ENCODE results near the gene BIRC3.
"Not testable (repeated sequence)": the region's sequence is repeated elsewhere in the genome, so short reads cannot be mapped to it uniquely, and the experiment has no call there.

The BIRC3 gene

DNA sequence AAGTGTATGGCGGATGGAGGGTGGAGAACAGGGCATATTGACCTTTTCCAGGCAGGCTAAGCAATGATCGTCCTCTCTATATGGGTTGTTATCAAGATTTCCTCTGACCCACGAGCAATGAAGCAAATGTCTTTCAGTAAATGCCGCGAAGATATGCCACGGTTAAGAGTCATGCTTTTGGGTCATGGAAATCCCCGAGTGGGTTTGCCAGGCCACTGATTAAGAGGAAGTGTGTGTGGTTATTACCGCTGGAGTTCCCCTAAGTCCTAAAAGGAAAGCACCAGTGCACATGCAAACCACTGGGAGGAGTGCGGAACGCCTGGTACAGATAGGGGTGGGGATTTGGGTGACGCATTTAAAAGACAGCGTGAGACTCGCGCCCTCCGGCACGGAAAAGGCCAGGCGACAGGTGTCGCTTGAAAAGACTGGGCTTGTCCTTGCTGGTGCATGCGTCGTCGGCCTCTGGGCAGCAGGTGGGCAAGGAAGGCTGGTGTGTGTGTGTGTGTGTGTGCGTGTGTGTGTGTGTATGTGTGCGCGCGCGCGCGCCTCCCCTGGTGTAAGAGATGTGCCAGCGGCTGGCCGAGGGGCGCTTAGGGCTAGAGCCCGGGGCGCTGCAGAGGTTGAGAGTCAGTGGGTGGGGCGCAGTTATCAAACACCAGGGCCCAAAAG is at the start of gene BIRC3:
Gene BIRC3, plus strand, starts transcription at position 386 of the 669 bp plus-strand sequence. CDS start 7,026 bp downstream, outside the sequence.
- DNase-seq = peak; percentile 90

DNA sequence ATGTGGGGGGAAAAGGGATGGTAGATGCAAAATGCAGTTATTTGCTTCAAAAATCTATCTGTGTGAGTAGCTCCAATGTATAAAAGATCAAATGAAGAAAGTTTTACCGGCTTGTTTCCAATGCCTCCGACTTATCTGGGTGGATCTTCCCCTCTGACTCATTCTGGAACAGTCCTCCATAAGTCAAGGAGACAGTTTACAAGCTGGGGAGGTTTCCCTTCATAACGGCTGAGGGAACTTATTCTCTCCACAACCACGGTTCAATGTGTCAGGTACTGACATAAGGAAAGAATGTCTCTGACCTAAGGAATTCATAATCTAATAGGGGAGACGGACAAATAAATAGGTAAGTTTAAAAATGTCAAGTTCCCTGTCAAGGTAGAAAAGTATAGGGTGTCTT is 49.7 kb upstream of the BIRC3 start:
- no peak for DNase-seq

DNA sequence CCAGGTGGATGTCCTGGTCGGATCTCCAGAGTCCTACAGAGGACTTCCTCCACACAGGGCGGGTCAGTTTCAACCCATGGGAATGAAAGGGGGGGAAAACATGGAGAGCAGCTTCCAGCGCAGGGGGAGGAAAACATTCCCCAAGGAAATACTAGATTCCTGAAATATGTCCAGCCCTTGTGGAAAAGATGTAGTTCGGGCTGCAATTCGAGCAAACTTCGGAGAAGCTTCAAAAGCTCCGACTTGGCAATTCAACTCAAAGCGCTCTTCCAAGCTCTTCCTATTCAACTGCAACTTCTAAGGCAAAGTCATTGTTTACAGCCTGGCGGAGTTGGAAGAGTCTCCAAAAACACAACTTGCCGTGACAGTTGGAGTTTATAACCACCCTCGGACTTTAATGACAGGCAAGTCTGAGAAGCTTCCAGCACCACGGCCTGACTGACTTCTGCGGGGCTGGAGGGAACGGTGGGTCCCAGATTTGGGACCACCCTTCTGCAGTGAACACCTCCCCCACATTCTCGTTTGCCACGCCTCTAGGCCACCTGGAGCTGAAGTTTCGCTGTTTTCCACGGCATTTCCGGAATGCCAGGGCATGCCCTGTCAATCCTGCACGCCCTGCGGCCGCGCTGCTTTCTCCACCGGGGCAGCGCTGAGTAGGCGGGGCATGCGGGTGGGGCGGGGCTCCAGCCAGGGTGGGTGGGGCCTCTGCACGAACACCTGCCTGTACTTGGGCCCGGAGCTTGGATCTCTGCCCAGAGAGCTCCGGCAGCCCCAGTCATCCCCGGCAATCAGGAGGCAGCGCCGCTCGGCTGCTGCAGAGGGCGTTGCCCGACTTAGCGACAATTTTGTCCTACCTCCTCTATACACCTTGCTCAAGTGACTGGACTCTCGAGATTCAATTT is 49.0 kb upstream of the BIRC3 start:
- DNase-seq = peak; percentile 82

DNA sequence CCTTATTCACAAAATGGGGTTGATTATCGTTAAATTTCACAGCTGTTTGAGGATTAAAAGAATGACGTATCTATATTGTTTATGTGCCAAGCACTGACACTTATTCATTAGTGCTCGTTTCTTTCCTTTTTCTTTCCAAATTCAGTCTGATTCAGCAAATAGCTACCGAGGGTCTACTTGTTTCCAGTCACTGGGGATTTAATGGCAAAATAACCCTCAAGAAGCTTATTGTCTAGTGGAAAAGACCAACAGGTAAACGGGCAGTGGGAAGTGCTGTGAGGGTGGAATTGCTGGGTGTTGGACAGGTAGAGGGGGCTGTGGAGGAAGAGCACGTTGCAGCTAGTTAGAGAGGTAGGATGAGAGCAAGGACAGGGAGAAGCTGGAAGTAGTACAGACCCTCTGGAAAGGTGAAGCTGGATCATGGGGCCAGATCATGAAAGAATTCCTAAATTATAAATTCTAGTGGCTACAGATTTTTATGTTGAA is 48.3 kb upstream of the BIRC3 start:
- DNase-seq = no peak

DNA sequence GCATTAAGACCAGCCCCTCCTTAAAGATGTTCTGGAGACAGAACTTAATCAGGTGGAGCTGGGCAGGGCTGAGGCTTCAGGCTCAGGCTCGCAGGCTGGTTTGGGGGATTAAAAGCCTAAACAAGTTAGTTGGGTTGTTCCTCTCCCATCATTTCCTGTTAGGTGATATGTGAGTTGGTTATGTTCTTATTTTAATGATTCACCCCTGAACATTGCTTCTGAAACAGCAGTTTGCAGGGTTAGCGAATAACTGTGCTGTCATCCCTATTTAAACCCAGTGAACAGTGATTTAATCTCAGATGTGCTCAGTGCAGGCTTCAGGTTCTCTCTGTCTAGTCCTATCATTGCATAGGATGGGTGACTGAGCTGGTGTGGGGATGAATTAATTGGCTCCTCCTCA is 47.4 kb upstream of the BIRC3 start:
- DNase-seq = no peak

DNA sequence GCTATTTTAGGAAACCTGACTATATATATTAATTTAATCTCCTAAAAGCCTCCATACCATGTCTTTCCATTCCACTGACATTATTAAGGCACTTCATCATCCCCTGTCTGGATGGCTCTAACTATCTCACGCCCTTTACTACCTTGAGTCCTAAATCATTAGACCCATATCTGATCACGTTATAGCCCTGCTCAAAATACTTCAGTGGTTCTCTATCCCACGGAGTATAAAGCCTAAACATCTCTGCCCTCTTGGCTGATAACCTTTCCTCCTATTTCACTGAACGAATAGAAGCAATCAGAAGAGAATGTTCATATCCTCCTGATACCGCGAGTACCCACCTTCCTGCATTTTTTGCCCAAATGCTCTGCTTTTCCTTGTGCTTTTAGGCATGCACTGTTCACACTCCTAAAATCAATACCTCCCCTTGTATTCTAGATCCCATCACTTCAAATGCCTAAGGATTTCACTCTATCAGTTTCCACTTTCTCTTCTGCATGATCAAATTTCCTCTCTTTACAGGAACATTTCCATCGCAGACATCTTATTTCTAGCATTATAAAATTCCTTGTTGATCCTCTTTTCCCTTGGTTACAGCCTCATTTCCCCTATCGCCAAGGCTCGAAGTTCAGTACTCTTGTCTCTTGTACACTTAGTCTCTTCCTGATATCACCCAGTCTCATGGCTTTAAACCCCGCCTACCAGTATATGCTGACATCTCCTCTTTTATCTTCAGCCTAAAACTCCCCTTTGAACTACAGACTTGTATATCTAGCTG is 45.0 kb upstream of the BIRC3 start:
- no peak for DNase-seq

DNA sequence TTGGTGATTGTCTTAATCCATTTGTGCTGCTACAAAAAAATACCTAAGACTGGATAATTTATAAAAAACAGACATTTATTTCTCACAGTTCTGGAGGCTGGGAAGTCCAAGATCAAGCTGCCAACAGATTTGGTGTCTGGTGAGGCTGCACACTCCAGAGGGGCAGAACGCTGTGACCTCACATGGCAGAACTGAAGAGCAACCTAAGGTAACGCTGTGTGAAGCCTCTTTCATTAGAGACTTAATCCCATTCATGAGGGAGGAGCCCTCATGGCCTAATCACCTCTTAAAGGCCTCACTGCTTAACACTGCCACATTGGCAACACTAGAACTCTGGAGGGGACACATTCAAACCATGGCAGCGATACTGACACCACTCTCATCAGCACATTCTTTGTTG is 42.7 kb upstream of the BIRC3 start:
- no peak for DNase-seq

DNA sequence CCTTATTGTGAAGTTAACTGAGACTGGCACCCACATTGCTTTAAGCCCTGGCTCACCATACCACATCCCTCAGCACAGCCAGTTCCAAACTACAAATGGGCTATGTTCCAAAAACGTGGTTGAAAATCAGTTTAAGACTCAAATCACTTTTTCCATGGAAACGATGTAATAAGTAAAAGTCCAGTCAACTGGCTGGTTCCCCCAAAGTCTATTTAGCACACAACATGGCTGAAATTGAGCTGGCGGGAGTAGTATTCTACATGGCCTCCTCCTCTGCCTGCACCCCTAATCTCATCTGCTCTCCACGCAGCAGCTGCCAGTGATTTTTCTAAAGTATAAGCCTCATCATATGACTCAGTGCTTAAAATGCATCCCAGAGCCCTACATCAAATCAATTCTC is 40.9 kb upstream of the BIRC3 start:
- DNase-seq = no peak

DNA sequence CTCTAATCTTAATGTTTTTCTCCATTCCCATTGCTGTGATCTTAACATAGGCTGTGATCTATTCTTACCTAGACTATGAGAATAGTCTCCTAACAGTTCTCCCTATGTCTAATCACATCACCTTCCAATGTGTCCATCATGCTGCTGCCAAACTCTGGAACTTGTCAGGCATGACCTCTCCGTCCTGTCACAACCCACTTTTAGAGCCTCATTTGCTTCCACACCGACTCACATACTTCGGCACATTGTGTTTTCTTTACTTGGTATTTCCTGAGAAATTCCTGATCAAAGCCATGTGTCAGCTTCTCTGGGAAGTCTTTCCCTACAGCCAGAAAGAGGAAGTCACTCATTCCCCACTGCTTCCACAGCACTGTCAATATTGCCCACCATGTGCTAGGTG is 40.5 kb upstream of the BIRC3 start:
- DNase-seq = no peak

DNA sequence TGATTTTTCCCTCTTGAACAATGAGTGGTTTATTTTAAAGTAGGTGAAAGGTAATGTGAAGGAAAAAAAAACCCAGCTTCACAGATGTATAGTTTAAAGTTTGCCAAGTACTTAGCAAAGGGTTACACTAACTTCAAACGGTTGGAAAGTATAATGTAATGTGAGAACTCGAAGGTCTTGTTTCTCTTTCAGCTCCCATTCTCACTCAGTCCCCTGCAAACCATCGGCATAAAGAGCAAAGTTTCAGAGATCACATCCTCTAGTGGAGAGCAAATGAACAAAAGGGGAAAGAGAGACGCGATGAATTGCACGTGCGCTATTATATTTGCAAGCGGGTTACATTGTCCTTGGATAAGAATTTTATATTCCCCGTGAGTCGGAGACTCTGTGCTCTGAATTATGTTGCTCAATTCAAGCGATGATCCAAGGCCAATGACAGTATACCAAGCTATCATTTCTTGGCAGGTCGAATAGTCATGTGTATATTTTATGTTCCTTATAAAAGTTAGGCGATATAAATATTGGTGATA is 37.6 kb upstream of the BIRC3 start:
- DNase-seq = no peak

DNA sequence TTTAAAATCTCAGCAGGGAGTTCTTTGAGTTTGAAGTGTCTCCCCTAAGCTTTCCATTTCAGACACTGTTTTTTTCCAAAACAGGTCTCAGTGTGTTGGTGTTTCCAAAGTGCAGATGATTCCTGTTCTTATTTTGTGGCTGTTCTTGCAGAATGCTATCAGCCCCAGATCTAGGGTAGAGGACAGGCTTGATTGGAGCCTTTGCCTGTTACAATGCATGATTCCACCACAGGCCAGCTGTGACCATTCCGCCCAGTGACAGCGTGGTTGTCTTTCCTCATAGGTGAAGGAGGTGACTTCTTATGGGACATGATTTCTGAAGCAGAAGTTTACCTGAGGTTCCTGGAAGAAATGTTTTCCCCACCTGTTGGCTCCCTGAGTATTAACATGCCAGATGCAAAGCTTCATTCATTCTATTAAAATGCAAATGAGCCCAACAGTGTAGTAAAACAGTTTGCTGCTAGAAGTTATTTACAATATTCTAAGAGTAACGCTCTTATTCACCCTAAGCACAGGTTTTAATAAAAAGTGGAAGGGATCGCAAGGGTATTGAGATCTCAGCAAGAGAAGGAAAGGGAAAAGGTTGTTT is 36.9 kb upstream of the BIRC3 start:
- DNase-seq = no peak

DNA sequence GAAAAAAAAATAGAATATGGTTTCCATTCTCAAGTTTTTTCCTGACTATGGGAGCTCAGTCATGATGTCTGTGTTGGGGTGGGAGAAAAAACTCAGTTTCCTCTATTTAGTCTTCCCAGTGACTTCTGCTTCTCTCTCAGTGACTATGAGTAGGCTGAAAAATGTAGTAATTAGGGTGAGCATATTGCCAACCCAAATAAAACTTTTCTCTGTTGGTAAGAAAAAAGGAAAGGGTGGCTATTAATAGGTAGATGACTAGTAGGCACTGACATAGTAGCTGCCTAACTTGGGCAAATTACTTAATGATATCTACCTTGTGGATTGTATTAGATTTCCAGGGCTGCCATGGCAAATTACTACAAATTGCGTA is 34.2 kb upstream of the BIRC3 start:
- DNase-seq = no peak

DNA sequence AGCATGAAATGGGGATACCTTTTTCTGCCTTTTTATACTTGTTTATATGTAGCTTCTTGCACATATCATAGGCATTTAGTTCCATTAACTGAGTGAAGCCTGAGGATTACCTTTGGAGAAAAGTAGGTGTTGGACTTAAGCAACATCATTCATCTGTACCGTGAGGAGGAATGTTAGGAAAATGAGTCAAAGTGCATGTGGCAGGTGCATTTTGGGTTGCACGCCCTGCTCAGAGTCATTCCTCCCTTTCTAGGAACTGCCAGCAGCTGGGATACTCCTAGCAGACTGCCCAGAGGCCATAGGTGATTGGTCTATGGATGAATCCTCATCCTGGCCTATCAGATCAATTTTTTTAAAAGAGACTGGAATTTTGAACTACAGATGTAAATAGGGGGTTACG is 33.3 kb upstream of the BIRC3 start:
- no peak for DNase-seq

DNA sequence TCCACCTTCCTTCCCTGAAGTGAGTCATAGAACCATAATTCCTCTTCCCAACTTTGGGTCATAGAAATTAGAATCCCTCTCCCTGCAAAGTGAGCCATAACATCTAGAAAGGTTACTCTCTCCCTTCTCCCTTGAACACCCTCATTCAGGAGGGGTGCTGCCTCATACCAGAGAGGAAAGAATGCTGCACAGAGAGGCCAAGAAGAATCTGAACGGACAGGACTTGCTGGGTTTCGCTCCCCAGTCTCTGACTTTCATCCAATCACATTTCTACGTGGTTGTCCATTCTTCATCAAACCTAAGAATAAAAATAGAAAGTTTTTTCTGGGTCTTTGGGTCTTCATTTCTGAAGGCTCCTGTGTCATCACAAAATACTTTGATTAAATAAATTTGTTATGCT is 31.0 kb upstream of the BIRC3 start:
- no peak for DNase-seq

DNA sequence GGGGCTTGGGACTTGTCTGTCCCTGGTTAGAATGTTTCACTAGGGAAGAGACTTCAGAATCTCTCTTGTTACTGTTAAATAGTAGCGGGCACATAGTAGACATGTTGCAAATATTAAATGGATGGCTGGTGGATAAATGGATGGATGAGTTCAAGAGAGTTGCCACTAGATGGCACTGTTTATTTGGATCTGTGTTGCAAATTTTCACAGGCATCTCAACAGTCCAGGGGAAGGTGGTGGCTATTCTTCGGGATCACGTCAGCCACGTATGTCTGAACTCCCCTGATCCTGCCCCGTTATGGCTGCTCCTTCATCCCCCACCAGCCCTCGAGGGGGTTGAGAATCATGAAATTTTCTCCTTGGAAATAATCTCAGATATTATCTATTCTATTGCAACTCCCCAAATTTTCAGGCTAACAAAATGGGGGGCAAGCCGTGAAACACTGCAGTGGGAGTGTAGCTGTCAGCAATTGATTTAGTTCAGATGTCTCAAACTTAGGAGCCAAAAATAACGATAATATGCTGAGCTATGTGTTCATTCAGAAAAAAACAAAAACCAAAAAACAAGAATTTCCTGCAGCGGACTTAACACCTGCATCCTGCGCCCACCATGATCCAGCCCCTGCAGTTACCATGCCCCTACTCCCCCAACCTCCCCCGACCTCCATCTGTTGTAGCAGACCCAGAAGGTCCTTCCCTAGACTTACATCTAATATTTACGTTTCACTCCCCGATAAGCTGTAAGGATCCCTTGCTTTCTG is 29.1 kb upstream of the BIRC3 start:
- no peak for DNase-seq

DNA sequence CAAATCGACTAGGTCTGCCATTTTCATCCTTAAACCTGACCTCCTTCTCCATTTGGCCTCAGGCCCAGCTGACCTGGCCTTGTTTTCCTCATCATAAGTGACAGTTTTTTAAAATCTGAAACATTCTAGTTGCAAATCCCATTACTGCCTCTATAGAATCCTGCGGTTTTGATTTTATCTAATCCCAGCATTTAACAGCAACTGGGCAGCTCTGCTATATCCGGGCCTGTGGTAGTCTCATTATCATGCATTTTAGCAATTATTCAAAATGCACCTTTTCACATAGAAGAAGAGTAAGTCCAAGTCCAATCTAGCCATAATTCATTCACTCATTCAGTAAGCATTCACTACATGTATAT is 28.6 kb upstream of the BIRC3 start:
- DNase-seq = no peak

DNA sequence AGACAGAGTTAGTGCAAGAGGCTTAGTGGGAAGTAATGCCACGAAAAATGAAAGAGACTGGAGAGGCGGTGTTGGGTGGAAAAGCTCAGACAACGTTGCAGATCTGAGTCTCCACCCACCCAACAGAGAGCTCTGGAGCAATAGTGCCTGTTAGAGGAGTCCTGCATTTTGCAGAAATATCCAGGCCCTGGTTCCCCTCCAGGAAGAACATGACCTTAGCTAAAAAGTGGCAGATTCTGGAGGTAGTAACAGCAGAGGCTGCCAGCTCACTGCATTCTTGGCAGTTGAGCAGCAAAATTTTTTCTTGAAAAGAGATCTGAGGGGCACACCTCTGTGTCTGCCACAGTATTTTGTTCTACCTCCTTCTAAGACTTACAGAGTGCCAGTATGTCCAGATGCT is 27.7 kb upstream of the BIRC3 start:
- no peak for DNase-seq

DNA sequence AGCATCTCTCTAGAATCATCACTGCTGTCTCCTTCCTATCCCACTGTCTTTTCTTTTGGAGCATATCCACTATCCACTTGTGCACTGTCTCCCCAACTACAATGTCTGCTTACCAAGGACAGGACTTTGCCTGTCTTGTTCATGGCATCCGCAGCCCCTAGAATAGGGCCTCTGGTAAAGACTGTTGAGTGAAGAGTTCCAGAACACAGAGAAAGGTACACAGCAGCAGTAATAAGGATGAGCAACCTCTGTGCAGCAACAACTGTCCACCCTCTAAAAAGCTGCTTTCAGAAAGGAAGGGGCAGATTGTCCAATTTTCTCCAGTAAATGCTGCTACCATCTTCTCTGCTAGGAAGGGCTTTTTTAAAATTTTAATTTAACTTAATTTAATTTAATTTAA is 25.5 kb upstream of the BIRC3 start:
- DNase-seq = no peak

DNA sequence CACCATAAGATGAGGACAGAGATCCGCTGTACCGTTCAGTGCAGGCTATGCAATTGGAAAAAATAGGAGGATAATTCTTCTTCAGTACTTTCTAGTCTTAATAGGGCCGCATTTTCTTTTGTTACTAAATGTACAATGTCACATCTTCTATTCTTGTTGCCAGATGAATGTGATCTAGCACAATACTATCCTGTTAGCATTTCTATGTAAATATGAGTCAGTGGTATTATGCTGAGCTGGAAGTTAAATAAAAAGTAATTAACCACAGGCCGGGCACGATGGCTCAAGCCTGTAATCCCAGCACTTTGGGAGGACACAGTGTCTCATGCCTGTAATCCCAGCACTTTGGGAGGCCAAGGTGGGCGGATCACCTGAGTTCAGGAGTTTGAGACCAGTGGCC is 24.4 kb upstream of the BIRC3 start:
- DNase-seq = no peak

DNA sequence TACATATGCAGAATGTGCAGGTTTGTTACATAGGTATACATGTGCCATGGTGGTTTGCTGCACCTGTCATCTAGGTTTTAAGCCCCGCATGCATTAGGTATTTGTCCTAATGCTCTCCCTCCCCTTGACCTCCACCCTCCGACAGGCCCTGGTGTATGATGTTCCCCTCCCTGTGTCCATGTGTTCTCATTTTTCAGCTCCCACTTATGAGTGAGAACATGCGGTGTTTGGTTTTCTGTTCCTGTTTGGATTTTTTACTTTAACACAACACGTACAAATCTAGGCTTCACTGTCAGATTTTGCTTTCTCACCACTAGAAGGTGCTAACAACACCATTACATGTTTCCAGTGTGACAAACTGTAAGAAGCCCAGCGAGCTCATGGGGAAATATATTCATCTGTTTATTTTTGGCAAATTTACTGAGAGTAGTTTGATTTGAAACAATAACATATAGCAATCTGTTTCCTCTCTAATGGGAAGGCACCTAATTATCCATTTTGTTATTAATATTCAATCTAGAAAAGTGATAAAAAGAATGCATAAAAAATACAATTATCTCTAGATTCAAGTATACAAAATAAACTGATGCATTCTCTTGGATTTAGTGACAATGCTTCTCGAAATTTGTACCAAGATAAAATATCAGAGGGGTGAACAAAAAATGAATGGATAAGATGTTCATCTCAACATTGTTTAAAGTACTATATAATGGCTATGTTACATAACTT is 23.2 kb upstream of the BIRC3 start:
- no peak for DNase-seq

DNA sequence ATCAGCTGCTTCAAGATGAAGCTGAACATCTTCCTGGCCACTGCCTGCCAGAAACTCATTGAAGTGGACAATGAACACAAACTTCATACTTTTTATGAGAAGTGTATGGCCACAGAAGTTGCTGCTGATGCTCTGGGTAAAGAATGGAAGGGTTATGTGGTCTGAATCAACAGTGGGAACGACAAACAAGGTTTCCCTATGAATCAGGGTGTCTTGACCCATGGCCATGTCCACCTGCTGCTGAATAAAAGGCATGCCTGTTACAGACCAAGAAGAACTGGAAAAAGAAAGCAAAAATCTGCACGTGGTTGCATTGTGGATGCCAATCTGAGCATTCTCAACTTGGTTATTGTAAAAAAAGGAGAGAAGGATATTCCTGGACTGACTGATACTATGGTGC is 22.2 kb upstream of the BIRC3 start:
- DNase-seq = no peak

DNA sequence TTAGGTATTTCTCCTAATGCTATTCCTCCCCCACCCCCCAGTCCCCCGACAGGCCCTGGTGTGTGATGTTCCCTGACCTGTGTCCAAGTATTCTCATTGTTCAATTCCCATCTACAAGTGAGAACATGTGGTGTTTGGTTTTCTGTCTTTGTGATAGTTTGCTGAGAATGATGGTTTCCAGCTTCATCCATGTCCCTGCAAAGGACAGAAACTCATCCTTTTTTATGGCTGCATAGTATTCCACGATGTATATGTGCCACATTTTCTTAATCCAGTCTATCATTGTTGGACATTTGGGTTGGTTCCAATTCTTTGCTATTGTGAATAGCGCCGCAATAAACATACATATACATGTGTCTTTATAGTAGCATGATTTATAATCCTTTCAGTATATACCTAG is 20.5 kb upstream of the BIRC3 start:
- not testable (repeated sequence) for DNase-seq
